Endothelial cell of umbilical vein (primary cell): Measurements from ENCODE around the gene ANGPTL7. TPM values are rescaled to one million over a fixed set of nuclear protein-coding genes. Genes with fewer than 3 reads are reported as not detected.

Experiments used
- BruUV-seq: library from RNA; stranded (reverse); fragments of 400-500 nt; replicated peaks from 2 replicates; lab custom pipeline; 2021; lab: Mats Ljungman, UMichigan
- CTCF ChIA-PET: fragments of 300-600, 350-600 bp; sonication (Branson Sonifier 250); formaldehyde crosslinking; loops from one replicate; lab custom pipeline; 2021; ENCODE audit warnings: antibody characterized with exemption, inconsistent platforms; lab: Charles Lee
- POLR2A ChIA-PET: fragments of 300-600, 350-600 bp; sonication (Branson Sonifier 250); formaldehyde crosslinking; loops from one replicate; lab custom pipeline; 2021; ENCODE audit warnings: antibody characterized with exemption, inconsistent platforms; lab: Charles Lee
- DNase-seq: peaks from one replicate; pipeline ENCODE4 v3.0.0-alpha.2; 2011; ENCODE audit warnings: low read depth, low spot score
- FAIRE-seq: peaks from 2 replicates; lab custom pipeline; 2011; peaks lifted over from hg19 to GRCh38; lab: Jason Lieb, UNC
- H2AFZ ChIP-seq: 2 replicates; pipeline ENCODE4 v1.6.0; 2012; ENCODE audit warnings: low read depth, low read length, control low read depth, inconsistent platforms
- H3K27ac ChIP-seq: 2 replicates; pipeline ENCODE4 v1.5.1; 2011; ENCODE audit warnings: low read depth, mild to moderate bottlenecking, control low read depth, low read length, moderate library complexity; ENCODE audit not compliant: insufficient read depth
- H3K27me3 ChIP-seq, 2 experiments: 2 replicates each; pipeline versions ENCODE4 v1.6.0 to v1.6.1; 2011; ENCODE audit warnings: low read length in 2 of 2, mixed read lengths in 1 of 2; ENCODE audit not compliant: control insufficient read depth in 2 of 2, insufficient read depth in 2 of 2
- H3K36me3 ChIP-seq, 2 experiments: 2 replicates in 1 of 2; 3 replicates in 1 of 2; pipeline ENCODE4 v1.5.1; 2011; ENCODE audit warnings: low read length in 2 of 2, mild to moderate bottlenecking in 1 of 2, moderate library complexity in 1 of 2; ENCODE audit not compliant: control insufficient read depth in 2 of 2, insufficient read depth in 2 of 2; ENCODE audit errors: extremely low read depth in 1 of 2
- H3K4me1 ChIP-seq: 3 replicates; pipeline ENCODE4 v1.5.1; 2011; ENCODE audit warnings: mild to moderate bottlenecking, low read length; ENCODE audit not compliant: control insufficient read depth, insufficient read depth; ENCODE audit errors: extremely low read depth
- H3K4me2 ChIP-seq: 2 replicates; pipeline ENCODE4 v1.6.1; 2011; ENCODE audit warnings: low read length, control low read depth, mixed read lengths; ENCODE audit not compliant: insufficient read depth
- H3K4me3 ChIP-seq, 3 experiments: fragments of 200-600 bp in 1 of 3; sonication (generic), shearing (Covaris generic) in 1 of 3; replicated peaks in 1 of 3; 2 replicates each; pipeline ENCODE4 v1.5.1; 2011 to 2016; ENCODE audit warnings: control low read depth in 3 of 3, low read length in 3 of 3, mild to moderate bottlenecking in 2 of 3, inconsistent platforms in 1 of 3, low read depth in 1 of 3, moderate library complexity in 1 of 3; ENCODE audit not compliant: insufficient read depth in 1 of 3
- H3K79me2 ChIP-seq: 2 replicates; pipeline ENCODE4 v1.6.0; 2012; ENCODE audit warnings: low read length, inconsistent platforms; ENCODE audit not compliant: control insufficient read depth, insufficient read depth
- H3K9ac ChIP-seq: replicated peaks from 2 replicates; pipeline ENCODE3; 2011; ENCODE audit warnings: low read length, control low read depth; ENCODE audit not compliant: insufficient read depth; ENCODE audit errors: extremely low read depth
- H3K9me1 ChIP-seq: replicated peaks from 3 replicates; pipeline ENCODE4 v1.6.0; 2011; ENCODE audit warnings: mild to moderate bottlenecking, low read length; ENCODE audit not compliant: control insufficient read depth, insufficient read depth; ENCODE audit errors: extremely low read depth
- H3K9me3 ChIP-seq: replicated peaks from 2 replicates; pipeline ENCODE4 v1.5.1; 2012; ENCODE audit warnings: low read length, inconsistent platforms; ENCODE audit not compliant: control insufficient read depth, insufficient read depth
- H4K20me1 ChIP-seq: replicated peaks from 2 replicates; pipeline ENCODE3; 2011; ENCODE audit warnings: mild to moderate bottlenecking, low read length; ENCODE audit not compliant: control insufficient read depth, insufficient read depth; ENCODE audit errors: extremely low read depth
- EZH2 ChIP-seq: IDR thresholded peaks from 2 replicates; pipeline ENCODE4 v1.6.1; 2012; ENCODE audit warnings: borderline replicate concordance, low read depth, mild to moderate bottlenecking, moderate library complexity, low read length, inconsistent platforms; ENCODE audit not compliant: severe bottlenecking
- FOS ChIP-seq: IDR thresholded peaks from 2 replicates; pipeline ENCODE4 v1.6.1; 2011; ENCODE audit warnings: mild to moderate bottlenecking, low read length, moderate library complexity, borderline replicate concordance; ENCODE audit not compliant: insufficient read depth
- GATA2 ChIP-seq: IDR thresholded peaks from 2 replicates; pipeline ENCODE4 v1.7.0; 2011; ENCODE audit warnings: low read depth, mild to moderate bottlenecking, moderate library complexity, mixed read lengths, low read length; ENCODE audit not compliant: insufficient read length, insufficient read depth
- JUN ChIP-seq: IDR thresholded peaks from 2 replicates; pipeline ENCODE4 v1.6.1; 2011; ENCODE audit warnings: borderline replicate concordance, low read depth; ENCODE audit not compliant: insufficient read length, insufficient read depth
- MYC ChIP-seq: IDR thresholded peaks from one replicate; pipeline ENCODE4 v1.6.1; 2011; ENCODE audit warnings: mild to moderate bottlenecking, low read depth, low read length
- POLR2A ChIP-seq: IDR thresholded peaks from 2 replicates; pipeline ENCODE4 v1.6.1; 2012; ENCODE audit warnings: low read depth, mild to moderate bottlenecking, control low read depth, low read length
- POLR2AphosphoS5 ChIP-seq: IDR thresholded peaks from 2 replicates; pipeline ENCODE4 v1.6.1; 2012; ENCODE audit warnings: low read depth, mild to moderate bottlenecking, control low read depth, low read length, moderate library complexity; ENCODE audit not compliant: insufficient read depth
- dilution Hi-C: fragments of 300-500 bp; cut with MboI; formaldehyde crosslinking; loops from one replicate; pipeline ENCODE4 v1.15.0; 2019; ENCODE audit warnings: low sequenced_read_pairs; ENCODE audit not compliant: extremely low pct_ligation_motif_present
- intact Hi-C: fragments of 100-400 bp; cut with micrococcal nuclease; formaldehyde crosslinking; loops from one replicate; pipeline ENCODE4 v1.10.0; 2022
- polyA plus RNA-seq, 4 experiments: library from polyadenylated mRNA; depleted of rRNA in 3 of 4; stranded (reverse) in 3 of 4; unstranded in 1 of 4; fragments of >200 nt; gene quantifications; 2 replicates each; pipeline versions ENCODE4 v1.2.1 to v1.2.3, GENCODE V29; 2011 to 2012; ENCODE audit warnings: missing spikeins in 1 of 4
- total RNA-seq: library from RNA; stranded (reverse); gene quantifications from 2 replicates; pipeline ENCODE4 v1.2.3, GENCODE V29; 2021
- TF ChIP-seq, protein P1 (sequence below): IDR thresholded peaks from 2 replicates; pipeline ENCODE4 v1.6.1; 2011; ENCODE audit not compliant: insufficient read depth, insufficient read length
- TF ChIP-seq, protein P2 (sequence below), 2 donors: IDR thresholded peaks; 1 replicate in 1 of 2; 2 replicates in 1 of 2; pipeline ENCODE4 v1.5.1; 2011; ENCODE audit warnings: low read length in 2 of 2, mild to moderate bottlenecking in 2 of 2, moderate library complexity in 2 of 2, control low read depth in 1 of 2, inconsistent platforms in 1 of 2, low read depth in 1 of 2; ENCODE audit not compliant: insufficient read depth in 1 of 2; ENCODE audit errors: extremely low read depth in 1 of 2

Gene ANGPTL7
- total and polyA plus RNA-seq, 2 donors (not counting 3 experiments of a cell fraction or from before 2014, with no cell fraction given), result not detected

DNA sequence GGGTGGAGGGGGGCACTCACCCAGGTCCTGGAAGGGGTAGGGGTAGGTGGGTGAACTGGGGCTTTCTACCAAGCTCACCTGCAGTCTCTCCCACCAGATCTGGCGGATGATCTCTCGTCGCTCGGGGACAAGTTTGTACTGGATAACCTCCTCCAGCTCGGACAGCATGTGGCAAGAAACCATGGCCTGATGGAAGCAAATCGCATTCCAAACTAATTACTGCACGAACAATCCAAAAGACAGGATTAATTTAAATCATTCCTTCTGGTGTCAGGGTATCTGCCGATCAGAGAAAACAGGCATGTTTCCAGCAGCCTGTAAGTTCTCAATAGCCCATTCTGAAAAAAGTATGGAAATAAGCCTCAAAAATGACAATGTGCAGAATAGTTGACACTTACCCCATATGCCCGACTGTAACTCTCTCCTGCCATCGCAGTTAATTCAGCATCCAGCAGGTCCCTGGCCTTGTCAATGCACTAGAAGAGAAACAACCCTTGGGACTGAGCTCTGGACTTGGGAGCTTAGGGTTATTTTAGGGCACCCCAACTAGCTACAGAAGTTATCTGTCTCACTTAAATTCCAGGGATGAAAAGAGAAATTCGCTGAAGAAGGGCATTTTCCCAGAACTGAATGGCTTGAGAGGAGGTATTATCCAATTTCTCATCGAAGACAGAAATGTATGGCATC is 44.4 kb upstream of the ANGPTL7 start:
- H3K4me1 ChIP-seq, result peaks cover 16% of the 10 kb centered on the region
- no peaks in the 10 kb centered on the region for H3K9me1 ChIP-seq
- FAIRE-seq (no peak), DNase-seq (no peak)
- ChIA-PET POLR2A (no interaction called here), CTCF (interaction anchor here (1.2 kb wide), 1 partner anchor 107 kb away, joined by 3 read pairs; no protein-coding TSS in a partner anchor)
- H3K27ac ChIP-seq, result no peak overlapping the region
- H3K79me2 ChIP-seq, result no peaks in the 10 kb centered on the region
- H3K9me3 ChIP-seq, result no peaks in the 10 kb centered on the region
- no peak overlapping the region for H3K4me2 ChIP-seq
- no peaks in the 10 kb centered on the region for H4K20me1 ChIP-seq
- no TSS peak for BruUV-seq
- dilution Hi-C loops, result no loop called here
- intact Hi-C loops, result no loop called here
- no peaks in the 10 kb centered on the region for H3K27me3 ChIP-seq
- no peak for TF ChIP-seq EZH2
- no peak for TF ChIP-seq FOS
- TF ChIP-seq, protein P1, sequence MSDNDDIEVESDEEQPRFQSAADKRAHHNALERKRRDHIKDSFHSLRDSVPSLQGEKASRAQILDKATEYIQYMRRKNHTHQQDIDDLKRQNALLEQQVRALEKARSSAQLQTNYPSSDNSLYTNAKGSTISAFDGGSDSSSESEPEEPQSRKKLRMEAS, result no peak
- TF ChIP-seq GATA2, result no peak
- TF ChIP-seq, protein P2, sequence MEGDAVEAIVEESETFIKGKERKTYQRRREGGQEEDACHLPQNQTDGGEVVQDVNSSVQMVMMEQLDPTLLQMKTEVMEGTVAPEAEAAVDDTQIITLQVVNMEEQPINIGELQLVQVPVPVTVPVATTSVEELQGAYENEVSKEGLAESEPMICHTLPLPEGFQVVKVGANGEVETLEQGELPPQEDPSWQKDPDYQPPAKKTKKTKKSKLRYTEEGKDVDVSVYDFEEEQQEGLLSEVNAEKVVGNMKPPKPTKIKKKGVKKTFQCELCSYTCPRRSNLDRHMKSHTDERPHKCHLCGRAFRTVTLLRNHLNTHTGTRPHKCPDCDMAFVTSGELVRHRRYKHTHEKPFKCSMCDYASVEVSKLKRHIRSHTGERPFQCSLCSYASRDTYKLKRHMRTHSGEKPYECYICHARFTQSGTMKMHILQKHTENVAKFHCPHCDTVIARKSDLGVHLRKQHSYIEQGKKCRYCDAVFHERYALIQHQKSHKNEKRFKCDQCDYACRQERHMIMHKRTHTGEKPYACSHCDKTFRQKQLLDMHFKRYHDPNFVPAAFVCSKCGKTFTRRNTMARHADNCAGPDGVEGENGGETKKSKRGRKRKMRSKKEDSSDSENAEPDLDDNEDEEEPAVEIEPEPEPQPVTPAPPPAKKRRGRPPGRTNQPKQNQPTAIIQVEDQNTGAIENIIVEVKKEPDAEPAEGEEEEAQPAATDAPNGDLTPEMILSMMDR (IDR thresholded peaks at IDR 0.05; ENCODE audit: extremely low read depth in 1 of 2, insufficient read depth in 1 of 2, low read depth in 1 of 2, low read length in 2 of 2), result no peak
- TF ChIP-seq POLR2A, result no peak
- TF ChIP-seq JUN, result no peak
- TF ChIP-seq POLR2AphosphoS5, result no peak
- no peak for TF ChIP-seq MYC
- no peak overlapping the region for H2AFZ ChIP-seq
- peaks cover 11 to 26% of the 10 kb centered on the region in 2 experiments for H3K36me3 ChIP-seq
- no peak overlapping the region for H3K9ac ChIP-seq
- H3K4me3 ChIP-seq, result no peak overlapping the region
